NT2/D1 (cell line): ENCODE data around the gene VIPR1.

ENCODE experiments used
- DNase-seq: peaks from one replicate; pipeline ENCODE4 v3.0.0-alpha.2; 2011; ENCODE audit warnings: low read depth, low spot score
- H3K27me3 ChIP-seq: 2 replicates; pipeline ENCODE4 v1.6.0; 2011; ENCODE audit warnings: mild to moderate bottlenecking; ENCODE audit not compliant: insufficient read length, insufficient read depth
- H3K36me3 ChIP-seq: 2 replicates; pipeline ENCODE4 v1.6.1; 2011; ENCODE audit warnings: mild to moderate bottlenecking, low read length, mixed read lengths; ENCODE audit not compliant: insufficient read depth, insufficient read length
- H3K4me1 ChIP-seq: 2 replicates; pipeline ENCODE4 v1.5.1; 2011; ENCODE audit not compliant: insufficient read depth, insufficient read length
- H3K4me3 ChIP-seq: 2 replicates; pipeline ENCODE4 v1.5.1; 2011; ENCODE audit warnings: low read depth; ENCODE audit not compliant: insufficient read length
- H3K9ac ChIP-seq: 2 replicates; pipeline ENCODE4 v1.6.0; 2011; ENCODE audit warnings: low read depth; ENCODE audit not compliant: insufficient read length
- H3K9me3 ChIP-seq: 2 replicates; pipeline ENCODE4 v1.5.1; 2011; ENCODE audit warnings: mild to moderate bottlenecking, low read length; ENCODE audit not compliant: insufficient read depth
- SUZ12 ChIP-seq: IDR thresholded peaks from 2 replicates; pipeline ENCODE4 v1.6.1; 2011; ENCODE audit not compliant: insufficient read length, insufficient read depth; ENCODE audit errors: extremely low read depth
- YY1 ChIP-seq: IDR thresholded peaks from 2 replicates; pipeline ENCODE4 v1.6.1; 2011; ENCODE audit not compliant: insufficient read length, insufficient read depth
- ZNF274 ChIP-seq: IDR thresholded peaks from 2 replicates; pipeline ENCODE4 v1.6.1; 2011; ENCODE audit warnings: mild to moderate bottlenecking, low read depth, low read length

The VIPR1 gene

GRCh38 chr3:42507252-42507651, 4.8 kb downstream of the VIPR1 start:
- Histone ChIP-seq H3K9me3 (no peaks in the 10 kb centered on the region), H3K36me3 (no peaks in the 10 kb centered on the region), H3K4me1 (peaks cover 6% of the 10 kb centered on the region), H3K4me3 (no peak overlapping the region), H3K27me3 (peaks cover 11% of the 10 kb centered on the region), H3K9ac (no peak overlapping the region)
- no peak for DNase-seq
- no peak for TF ChIP-seq SUZ12
- no peak for TF ChIP-seq ZNF274
- TF ChIP-seq YY1, result no peak

GRCh38 chr3:42507761-42508335, 5.4 kb downstream of the VIPR1 start:
- Histone ChIP-seq H3K4me3 (no peak overlapping the region), H3K9me3 (no peaks in the 10 kb centered on the region), H3K4me1 (peaks cover 6% of the 10 kb centered on the region), H3K27me3 (peaks cover 10% of the 10 kb centered on the region), H3K9ac (no peak overlapping the region), H3K36me3 (no peaks in the 10 kb centered on the region)
- TF ChIP-seq ZNF274 (no peak), SUZ12 (no peak), YY1 (no peak)
- DNase-seq, result no peak

- no peak for DNase-seq
- H3K27me3 ChIP-seq, result peaks cover 2% of the 10 kb centered on the region
- no peak overlapping the region for H3K4me3 ChIP-seq
- H3K4me1 ChIP-seq, result no peaks in the 10 kb centered on the region
- H3K9ac ChIP-seq, result no peak overlapping the region
- no peaks in the 10 kb centered on the region for H3K36me3 ChIP-seq
- TF ChIP-seq ZNF274 (no peak), YY1 (no peak), SUZ12 (no peak)
- no peaks in the 10 kb centered on the region for H3K9me3 ChIP-seq
Measured at GRCh38 chr3:42508562-42508961, 6.1 kb downstream of the VIPR1 start.

GRCh38 chr3:42509111-42509510, 6.7 kb downstream of the VIPR1 start:
- Histone ChIP-seq H3K27me3 (no peaks in the 10 kb centered on the region), H3K9ac (no peak overlapping the region), H3K4me3 (no peak overlapping the region), H3K4me1 (no peaks in the 10 kb centered on the region), H3K9me3 (no peaks in the 10 kb centered on the region), H3K36me3 (no peaks in the 10 kb centered on the region)
- DNase-seq, result no peak
- TF ChIP-seq ZNF274, result no peak
- TF ChIP-seq YY1, result no peak
- no peak for TF ChIP-seq SUZ12

GRCh38 chr3:42510325-42510724, 7.9 kb downstream of the VIPR1 start:
- no peak overlapping the region for H3K4me3 ChIP-seq
- TF ChIP-seq YY1, result no peak
- no peak for TF ChIP-seq ZNF274
- no peak for TF ChIP-seq SUZ12
- no peaks in the 10 kb centered on the region for H3K9me3 ChIP-seq
- H3K36me3 ChIP-seq, result no peaks in the 10 kb centered on the region
- H3K9ac ChIP-seq, result no peak overlapping the region
- no peaks in the 10 kb centered on the region for H3K4me1 ChIP-seq
- no peaks in the 10 kb centered on the region for H3K27me3 ChIP-seq
- no peak for DNase-seq

GRCh38 chr3:42511201-42511600, 8.8 kb downstream of the VIPR1 start:
- Histone ChIP-seq H3K4me3 (no peak overlapping the region), H3K36me3 (peaks cover 3% of the 10 kb centered on the region), H3K4me1 (no peaks in the 10 kb centered on the region), H3K9ac (no peak overlapping the region), H3K9me3 (no peaks in the 10 kb centered on the region), H3K27me3 (no peaks in the 10 kb centered on the region)
- DNase-seq, result no peak
- TF ChIP-seq YY1 (no peak), ZNF274 (no peak), SUZ12 (no peak)

- TF ChIP-seq SUZ12 (no peak), YY1 (no peak), ZNF274 (no peak)
- no peak overlapping the region for H3K9ac ChIP-seq
- no peaks in the 10 kb centered on the region for H3K27me3 ChIP-seq
- H3K9me3 ChIP-seq, result no peaks in the 10 kb centered on the region
- no peak overlapping the region for H3K4me3 ChIP-seq
- H3K4me1 ChIP-seq, result no peaks in the 10 kb centered on the region
- no peak for DNase-seq
- H3K36me3 ChIP-seq, result peaks cover 3% of the 10 kb centered on the region
Measured at GRCh38 chr3:42511736-42512135, 9.3 kb downstream of the VIPR1 start.

GRCh38 chr3:42513121-42513520, 10.7 kb downstream of the VIPR1 start:
- no peak overlapping the region for H3K9ac ChIP-seq

More at GRCh38 chr3:42513121-42513520, 10.7 kb downstream of the VIPR1 start:
- peaks cover 3% of the 10 kb centered on the region for H3K36me3 ChIP-seq
- no peaks in the 10 kb centered on the region for H3K4me1 ChIP-seq
- no peaks in the 10 kb centered on the region for H3K9me3 ChIP-seq
- TF ChIP-seq ZNF274 (no peak), SUZ12 (no peak), YY1 (no peak)
- no peak for DNase-seq
- no peaks in the 10 kb centered on the region for H3K27me3 ChIP-seq
- no peak overlapping the region for H3K4me3 ChIP-seq
